ENCODE measurements around the gene POC1A. TPM values are rescaled to one million over a fixed set of nuclear protein-coding genes. Genes with fewer than 3 reads are reported as not detected.

The POC1A gene
- total and polyA plus RNA-seq, 2 donors (not counting 3 experiments of a cell fraction or from before 2014, with no cell fraction given), result 14.8 to 19.4 TPM

GRCh38 chr3:52126500-52126899, 27.7 kb downstream of the POC1A start:
- intact Hi-C loops (cut with micrococcal nuclease), result no loop called here
- peaks cover 0 to 2% of the 10 kb centered on the region in 2 experiments for H3K36me3 ChIP-seq (ENCODE audit: control insufficient read depth in 2 of 2, extremely low read depth in 1 of 2, insufficient read depth in 2 of 2, low read length in 2 of 2)
- DNase-seq (ENCODE audit: low read depth, low spot score), result no peak
- no peak overlapping the region for H2AFZ ChIP-seq (ENCODE audit: low read depth, low read length)
- POLR2A ChIA-PET, result no interaction called here
- no peaks in the 10 kb centered on the region for H3K9me1 ChIP-seq (replicated peaks; ENCODE audit: control insufficient read depth, extremely low read depth, insufficient read depth, low read length)
- no peaks in the 10 kb centered on the region for H3K9me3 ChIP-seq (replicated peaks; ENCODE audit: control insufficient read depth, insufficient read depth, low read length)
- BruUV-seq (replicated peaks), result no TSS peak
- H3K4me2 ChIP-seq (ENCODE audit: insufficient read depth, low read length), result no peak overlapping the region
- TF ChIP-seq POLR2AphosphoS5 (IDR thresholded peaks at IDR 0.05; ENCODE audit: insufficient read depth, low read depth, low read length), result no peak
- no peaks in the 10 kb centered on the region for H3K27me3 ChIP-seq (ENCODE audit: control insufficient read depth in 2 of 2, insufficient read depth in 2 of 2, low read length in 2 of 2)
- no peaks in the 10 kb centered on the region for H3K79me2 ChIP-seq (ENCODE audit: control insufficient read depth, insufficient read depth, low read length)
- H3K4me1 ChIP-seq (ENCODE audit: control insufficient read depth, extremely low read depth, insufficient read depth, low read length), result peaks cover 13% of the 10 kb centered on the region
- dilution Hi-C loops (cut with MboI; ENCODE audit: extremely low pct_ligation_motif_present, low sequenced_read_pairs), result no loop called here
- CTCF ChIA-PET, result no interaction called here
- H3K27ac ChIP-seq (ENCODE audit: insufficient read depth, low read depth, low read length), result no peak overlapping the region
- FAIRE-seq, result no peak
- no peak overlapping the region for H3K9ac ChIP-seq (replicated peaks; ENCODE audit: extremely low read depth, insufficient read depth, low read length)
- no peak overlapping the region for H3K4me3 ChIP-seq (replicated peaks in 1 of 3; ENCODE audit: insufficient read depth in 1 of 3, low read depth in 1 of 3, low read length in 3 of 3)
- no peaks in the 10 kb centered on the region for H4K20me1 ChIP-seq (replicated peaks; ENCODE audit: control insufficient read depth, extremely low read depth, insufficient read depth, low read length)

- no peak overlapping the region for H3K9ac ChIP-seq (replicated peaks; ENCODE audit: extremely low read depth, insufficient read depth, low read length)
- H3K4me2 ChIP-seq (ENCODE audit: insufficient read depth, low read length), result no peak overlapping the region
- POLR2A ChIA-PET, result no interaction called here
- CTCF ChIA-PET, result no interaction called here
- H2AFZ ChIP-seq (ENCODE audit: low read depth, low read length), result no peak overlapping the region
- TF ChIP-seq JUN (IDR thresholded peaks at IDR 0.05; ENCODE audit: borderline replicate concordance, insufficient read depth, insufficient read length, low read depth) (no peak), POLR2A (IDR thresholded peaks at IDR 0.05; ENCODE audit: low read depth, low read length) (no peak), FOS (IDR thresholded peaks at IDR 0.05; ENCODE audit: borderline replicate concordance, insufficient read depth, low read length) (no peak), CTCF (IDR thresholded peaks at IDR 0.05; ENCODE audit: extremely low read depth in 1 of 2, insufficient read depth in 1 of 2, low read depth in 1 of 2, low read length in 2 of 2) (no peak), POLR2AphosphoS5 (IDR thresholded peaks at IDR 0.05; ENCODE audit: insufficient read depth, low read depth, low read length) (no peak), EZH2 (IDR thresholded peaks at IDR 0.05; ENCODE audit: borderline replicate concordance, low read depth, low read length, severe bottlenecking) (no peak), MAX (IDR thresholded peaks at IDR 0.05; ENCODE audit: insufficient read depth, insufficient read length) (no peak), GATA2 (IDR thresholded peaks at IDR 0.05; ENCODE audit: insufficient read depth, insufficient read length, low read depth, low read length) (no peak), MYC (IDR thresholded peaks at IDR 0.05; ENCODE audit: low read depth, low read length) (no peak)
- H3K4me1 ChIP-seq (ENCODE audit: control insufficient read depth, extremely low read depth, insufficient read depth, low read length), result peaks cover 18% of the 10 kb centered on the region
- no peaks in the 10 kb centered on the region for H3K9me1 ChIP-seq (replicated peaks; ENCODE audit: control insufficient read depth, extremely low read depth, insufficient read depth, low read length)
- DNase-seq (ENCODE audit: low read depth, low spot score) (no peak), FAIRE-seq (no peak)
- dilution Hi-C loops (cut with MboI; ENCODE audit: extremely low pct_ligation_motif_present, low sequenced_read_pairs) (no loop called here), intact Hi-C loops (cut with micrococcal nuclease) (no loop called here)
- H3K27me3 ChIP-seq (ENCODE audit: control insufficient read depth in 2 of 2, insufficient read depth in 2 of 2, low read length in 2 of 2), result no peaks in the 10 kb centered on the region
- no peaks in the 10 kb centered on the region for H3K9me3 ChIP-seq (replicated peaks; ENCODE audit: control insufficient read depth, insufficient read depth, low read length)
- H3K79me2 ChIP-seq (ENCODE audit: control insufficient read depth, insufficient read depth, low read length), result no peaks in the 10 kb centered on the region
- no peaks in the 10 kb centered on the region for H4K20me1 ChIP-seq (replicated peaks; ENCODE audit: control insufficient read depth, extremely low read depth, insufficient read depth, low read length)
- H3K36me3 ChIP-seq (ENCODE audit: control insufficient read depth in 2 of 2, extremely low read depth in 1 of 2, insufficient read depth in 2 of 2, low read length in 2 of 2), result peaks cover 0 to 2% of the 10 kb centered on the region in 2 experiments
- H3K4me3 ChIP-seq (replicated peaks in 1 of 3; ENCODE audit: insufficient read depth in 1 of 3, low read depth in 1 of 3, low read length in 3 of 3), result no peak overlapping the region
- no TSS peak for BruUV-seq (replicated peaks)
- no peak overlapping the region for H3K27ac ChIP-seq (ENCODE audit: insufficient read depth, low read depth, low read length)
Observed at GRCh38 chr3:52126036-52126435, 28.2 kb downstream of the POC1A start.

Data from endothelial cell of umbilical vein (primary cell).